Measurements from ENCODE around the gene SYTL2. TPM values are rescaled to one million over a fixed set of nuclear protein-coding genes. Genes with fewer than 3 reads are reported as not detected.
"Not testable (repeated sequence)": the region's sequence is repeated elsewhere in the genome, so short reads cannot be mapped to it uniquely, and the experiment has no call there.

The SYTL2 gene
- total RNA-seq, 2 donors from 2014 or later: 50.0 to 58.8 TPM

DNA sequence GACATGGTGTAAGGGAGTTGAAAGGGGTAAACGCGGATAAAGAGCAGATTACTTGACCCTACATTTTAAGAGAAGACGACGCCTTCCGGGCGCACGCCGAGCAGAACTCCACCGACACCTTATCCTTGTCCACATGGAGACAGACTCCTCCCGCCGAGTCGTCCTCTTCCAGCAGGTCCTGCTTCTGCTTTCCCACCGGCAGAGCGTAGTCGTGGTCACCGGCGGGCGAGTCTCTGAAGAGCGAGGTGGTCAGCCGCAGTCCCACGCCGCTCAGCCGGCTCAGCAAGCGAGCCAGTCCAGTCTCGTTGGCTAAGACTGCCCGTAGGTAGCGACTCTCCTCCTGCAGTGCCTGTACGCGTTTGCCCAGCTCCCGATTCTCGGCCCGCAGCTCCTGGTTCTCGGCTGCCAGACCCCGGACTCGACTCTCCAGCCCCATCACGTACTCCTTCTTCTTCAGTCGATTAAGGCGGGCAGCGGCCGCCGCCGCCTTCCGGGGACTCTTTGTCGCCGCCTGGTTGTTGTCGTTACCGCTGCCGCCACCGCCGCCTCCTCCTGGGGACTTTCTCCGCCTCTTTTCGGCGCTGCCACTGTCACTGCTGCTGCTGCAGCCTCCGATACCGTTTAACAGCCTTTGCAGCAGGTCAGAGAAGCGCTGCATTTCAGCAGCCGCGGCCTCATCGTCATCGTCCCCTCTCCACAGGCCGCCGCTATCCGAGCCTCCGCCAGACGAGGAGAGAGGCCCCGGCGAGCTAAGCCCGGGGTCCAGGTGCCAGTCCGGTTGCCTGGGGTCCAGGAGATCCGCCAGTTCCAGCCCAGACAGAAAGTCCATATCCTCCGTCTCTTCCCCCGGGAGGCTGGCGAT, 147.0 kb downstream of the SYTL2 start:
- Mint-ChIP-seq H3K36me3 (ENCODE audit: low read depth) (peaks cover 3% of the 10 kb centered on the region), H3K27ac (peak overlapping the region; percentile 100), H3K4me1 (peaks cover 34% of the 10 kb centered on the region), H3K27me3 (no peaks in the 10 kb centered on the region), H3K4me3 (peak overlapping the region; percentile 100)
- peak; percentile 87 for ATAC-seq
- DNase-seq: peak; percentile 81 to 88 (median 86)
- no peaks in the 10 kb centered on the region for H3K9me3 ChIP-seq (ENCODE audit: control insufficient read depth, low read length, poor library complexity, severe bottlenecking)

DNA sequence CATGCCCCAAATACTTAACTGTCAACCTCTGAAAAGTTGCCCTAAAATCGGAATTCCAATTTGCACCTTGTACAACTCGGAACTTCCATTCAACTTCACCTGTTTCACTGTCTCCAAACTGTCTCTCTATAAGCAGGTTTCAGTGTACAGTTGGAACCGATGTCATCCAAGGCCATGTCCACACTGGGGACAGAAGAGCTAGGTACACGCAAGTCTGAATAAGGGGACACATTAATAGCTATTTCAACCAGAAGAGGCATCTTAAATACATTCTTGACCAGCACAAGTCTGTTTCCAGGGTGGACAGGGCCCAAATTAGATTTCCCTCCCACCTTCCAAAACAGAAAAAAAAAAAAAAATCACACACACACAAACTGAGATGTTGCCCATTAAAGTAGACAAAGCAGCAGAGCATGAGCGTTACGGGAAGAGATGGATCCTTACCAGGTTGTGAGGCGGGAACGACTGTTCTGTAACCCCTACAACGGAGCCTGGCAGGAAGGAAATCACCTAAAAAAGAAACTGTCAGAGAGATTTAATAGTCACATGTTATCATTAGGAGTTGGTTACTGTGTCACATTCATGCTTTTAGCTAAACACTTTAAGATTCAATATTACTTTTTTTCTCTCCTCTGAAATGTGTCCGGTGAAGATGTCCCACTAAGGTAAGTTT, 147.7 kb downstream of the SYTL2 start:
- Mint-ChIP-seq H3K36me3 (ENCODE audit: low read depth) (peaks cover 3% of the 10 kb centered on the region), H3K27me3 (no peaks in the 10 kb centered on the region), H3K4me1 (peaks cover 34% of the 10 kb centered on the region), H3K27ac (peak overlapping the region; percentile 100), H3K4me3 (peak overlapping the region; percentile 100)
- DNase-seq: no peak
- no peaks in the 10 kb centered on the region for H3K9me3 ChIP-seq (ENCODE audit: control insufficient read depth, low read length, poor library complexity, severe bottlenecking)
- ATAC-seq: peak; percentile 27

DNA sequence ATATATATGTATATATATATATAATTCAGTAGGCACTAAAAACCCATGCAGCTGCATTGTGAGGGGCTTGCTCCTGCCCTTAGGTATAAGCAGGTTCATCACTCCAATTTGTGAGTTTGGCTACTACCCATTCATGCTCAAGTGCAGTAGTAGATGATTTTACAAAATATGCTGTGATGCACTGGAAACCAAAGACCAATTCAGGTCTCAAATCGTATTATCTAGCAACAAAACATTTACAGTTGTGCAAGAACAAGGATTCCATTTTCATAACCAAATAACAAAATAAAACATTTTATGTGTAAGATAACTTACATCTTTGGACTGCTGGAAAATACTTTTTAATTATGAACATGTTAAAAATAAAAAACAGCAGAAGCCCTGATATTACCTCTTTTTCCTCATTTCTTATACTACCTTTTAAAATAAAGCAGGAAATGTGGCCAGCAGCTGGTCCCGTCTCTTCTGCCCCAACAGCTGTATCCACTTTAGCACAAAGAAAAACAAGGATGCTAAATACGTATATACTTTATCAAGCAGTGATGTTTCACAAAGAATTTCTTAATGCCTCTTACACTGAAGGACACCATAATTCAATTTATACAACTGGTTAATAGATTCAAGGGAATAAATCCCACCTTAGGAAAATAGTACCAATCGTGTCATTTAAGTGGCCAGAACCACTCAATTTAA, 148.8 kb downstream of the SYTL2 start:
- peaks cover 34% of the 10 kb centered on the region for H3K4me1 Mint-ChIP-seq
- peaks cover 3% of the 10 kb centered on the region for H3K36me3 Mint-ChIP-seq (ENCODE audit: low read depth)

DNA sequence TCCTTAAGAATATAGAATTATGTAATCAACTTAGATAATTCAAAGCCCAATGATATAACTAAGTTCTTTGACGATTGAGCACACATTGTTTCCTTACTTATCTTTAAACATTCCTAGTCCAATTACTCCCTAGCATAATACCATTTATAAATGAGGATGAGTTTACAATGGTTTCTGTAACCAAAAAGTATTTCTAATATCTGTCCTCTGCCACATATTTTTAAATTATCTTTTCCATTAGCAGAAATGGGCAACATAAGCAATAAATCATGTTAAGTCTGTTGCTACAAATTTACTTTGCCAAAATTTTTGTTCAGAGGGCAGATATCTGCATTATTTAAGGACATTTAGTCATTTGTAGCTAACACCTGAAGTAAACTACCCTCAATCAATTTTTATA, 152.8 kb downstream of the SYTL2 start:
- peak overlapping the region; percentile 86 for H3K27ac Mint-ChIP-seq
- no peaks in the 10 kb centered on the region for H3K36me3 Mint-ChIP-seq (ENCODE audit: low read depth)
- no peak overlapping the region for H3K4me3 Mint-ChIP-seq
- no peaks in the 10 kb centered on the region for H3K9me3 ChIP-seq (ENCODE audit: control insufficient read depth, low read length, poor library complexity, severe bottlenecking)
- ATAC-seq (no peak), DNase-seq (no peak)
- H3K27me3 Mint-ChIP-seq: no peaks in the 10 kb centered on the region
- peaks cover 26% of the 10 kb centered on the region for H3K4me1 Mint-ChIP-seq

More for the DNA sequence above, 148.8 kb downstream of the SYTL2 start:
- ATAC-seq (no peak), DNase-seq (no peak)
- H3K4me3 Mint-ChIP-seq: peak overlapping the region; percentile 56
- no peaks in the 10 kb centered on the region for H3K9me3 ChIP-seq (ENCODE audit: control insufficient read depth, low read length, poor library complexity, severe bottlenecking)
- peak overlapping the region; percentile 100 for H3K27ac Mint-ChIP-seq
- no peaks in the 10 kb centered on the region for H3K27me3 Mint-ChIP-seq

DNA sequence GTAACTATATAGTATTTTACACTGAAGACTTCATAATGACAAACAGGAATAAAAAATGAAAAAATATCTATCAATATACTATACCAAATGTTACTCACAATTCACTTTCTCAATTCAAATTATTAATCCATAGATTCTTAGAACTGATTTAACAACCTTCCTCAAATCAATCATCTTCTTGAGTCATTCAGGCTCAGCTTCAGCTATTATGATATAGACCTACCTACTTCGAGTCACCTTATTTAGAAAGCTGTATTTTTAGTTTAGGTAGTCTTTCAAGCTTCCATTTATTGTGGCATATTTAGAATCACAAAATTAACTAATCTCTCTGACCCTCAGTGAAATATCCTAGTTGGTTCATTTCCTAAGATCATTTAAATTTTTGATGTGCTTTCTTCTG, 154.2 kb downstream of the SYTL2 start:
- H3K9me3 ChIP-seq (ENCODE audit: control insufficient read depth, low read length, poor library complexity, severe bottlenecking): no peaks in the 10 kb centered on the region
- H3K4me1 Mint-ChIP-seq: peaks cover 28% of the 10 kb centered on the region
- no peaks in the 10 kb centered on the region for H3K36me3 Mint-ChIP-seq (ENCODE audit: low read depth)
- H3K4me3 Mint-ChIP-seq: no peak overlapping the region
- peak overlapping the region; percentile 78 for H3K27ac Mint-ChIP-seq
- ATAC-seq (no peak), DNase-seq (no peak)
- no peaks in the 10 kb centered on the region for H3K27me3 Mint-ChIP-seq

DNA sequence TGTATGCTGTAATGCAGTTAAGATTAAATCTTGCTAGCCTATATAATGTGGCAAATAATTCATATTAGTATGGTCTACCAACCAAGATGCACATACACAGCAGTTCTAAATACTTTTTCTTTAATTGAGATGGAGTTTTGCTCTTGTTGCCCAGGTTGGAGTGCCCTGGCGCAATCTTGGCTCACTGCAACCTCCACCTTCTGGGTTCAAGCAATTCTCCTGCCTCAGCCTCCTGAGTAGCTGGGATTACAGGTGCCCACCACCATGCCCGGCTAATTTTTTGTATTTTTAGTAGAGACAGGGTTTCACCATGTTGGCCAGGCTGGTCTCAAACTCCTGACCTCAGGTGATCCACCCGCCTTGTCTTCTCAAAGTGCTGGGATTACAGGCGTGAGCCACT, 156.6 kb downstream of the SYTL2 start:
- peaks cover 18% of the 10 kb centered on the region for H3K4me1 Mint-ChIP-seq
- not testable (repeated sequence) for H3K9me3 ChIP-seq (ENCODE audit: control insufficient read depth, low read length, poor library complexity, severe bottlenecking); H3K27ac Mint-ChIP-seq; ATAC-seq; H3K4me3 Mint-ChIP-seq; DNase-seq; H3K36me3 Mint-ChIP-seq (ENCODE audit: low read depth); H3K27me3 Mint-ChIP-seq

DNA sequence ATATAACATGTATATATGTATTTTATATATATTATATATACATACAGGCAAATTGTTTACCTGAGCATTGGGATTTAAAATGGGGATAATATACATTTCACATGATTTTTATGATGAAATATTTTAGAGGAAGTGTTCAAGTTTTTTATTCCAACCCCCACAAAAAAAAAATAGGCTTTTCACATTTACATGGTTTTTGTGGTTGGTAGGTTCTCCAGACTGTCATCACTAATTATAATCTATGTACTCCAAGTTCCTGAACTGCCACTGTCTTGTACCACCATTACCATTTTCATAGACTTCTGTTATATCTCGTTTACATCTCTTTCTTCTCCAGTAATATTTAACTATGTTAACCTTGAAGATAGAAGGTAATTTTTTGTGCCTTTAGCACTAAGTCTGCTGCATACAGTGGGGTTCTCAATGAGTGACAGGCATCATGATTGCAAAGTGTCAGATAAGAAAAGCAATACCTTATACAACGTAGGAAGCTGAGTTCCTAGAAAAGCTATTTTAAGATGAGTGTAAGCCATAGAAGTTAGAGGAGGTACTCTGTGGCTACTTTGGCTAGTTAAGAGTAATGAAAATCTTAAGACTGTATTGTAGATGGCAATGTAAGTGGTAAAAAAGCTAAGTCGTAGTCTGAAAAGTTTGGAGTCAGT, 158.0 kb downstream of the SYTL2 start:
- Mint-ChIP-seq H3K36me3 (ENCODE audit: low read depth) (peaks cover 3% of the 10 kb centered on the region), H3K4me1 (peaks cover 23% of the 10 kb centered on the region), H3K27me3 (no peaks in the 10 kb centered on the region), H3K27ac (no peak overlapping the region), H3K4me3 (no peak overlapping the region)
- no peak for ATAC-seq
- no peaks in the 10 kb centered on the region for H3K9me3 ChIP-seq (ENCODE audit: control insufficient read depth, low read length, poor library complexity, severe bottlenecking)
- DNase-seq: no peak

DNA sequence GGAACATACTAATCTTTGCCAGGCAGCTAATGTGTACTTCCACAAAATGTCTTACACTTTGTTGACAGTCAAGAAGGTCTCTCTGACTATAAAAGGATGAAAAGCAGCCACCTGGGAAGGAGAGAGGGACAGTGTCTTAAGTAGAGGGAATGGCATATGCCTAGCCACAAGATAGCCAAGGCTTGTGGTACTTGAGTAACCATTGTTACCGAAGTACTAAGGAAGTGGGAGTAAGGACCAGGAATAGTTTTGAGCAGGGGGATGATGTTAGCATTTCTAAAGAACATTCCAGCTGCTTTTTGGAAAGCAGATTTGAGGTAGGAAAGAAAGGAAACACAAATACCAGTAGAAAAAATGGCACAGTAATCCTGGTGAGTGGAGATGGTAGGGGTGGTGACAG, 159.8 kb downstream of the SYTL2 start:
- Mint-ChIP-seq H3K27me3 (no peaks in the 10 kb centered on the region), H3K36me3 (ENCODE audit: low read depth) (peaks cover 4% of the 10 kb centered on the region), H3K4me3 (no peak overlapping the region), H3K4me1 (peaks cover 24% of the 10 kb centered on the region), H3K27ac (peak overlapping the region; percentile 41)
- no peaks in the 10 kb centered on the region for H3K9me3 ChIP-seq (ENCODE audit: control insufficient read depth, low read length, poor library complexity, severe bottlenecking)
- DNase-seq: no peak
- ATAC-seq: no peak

DNA sequence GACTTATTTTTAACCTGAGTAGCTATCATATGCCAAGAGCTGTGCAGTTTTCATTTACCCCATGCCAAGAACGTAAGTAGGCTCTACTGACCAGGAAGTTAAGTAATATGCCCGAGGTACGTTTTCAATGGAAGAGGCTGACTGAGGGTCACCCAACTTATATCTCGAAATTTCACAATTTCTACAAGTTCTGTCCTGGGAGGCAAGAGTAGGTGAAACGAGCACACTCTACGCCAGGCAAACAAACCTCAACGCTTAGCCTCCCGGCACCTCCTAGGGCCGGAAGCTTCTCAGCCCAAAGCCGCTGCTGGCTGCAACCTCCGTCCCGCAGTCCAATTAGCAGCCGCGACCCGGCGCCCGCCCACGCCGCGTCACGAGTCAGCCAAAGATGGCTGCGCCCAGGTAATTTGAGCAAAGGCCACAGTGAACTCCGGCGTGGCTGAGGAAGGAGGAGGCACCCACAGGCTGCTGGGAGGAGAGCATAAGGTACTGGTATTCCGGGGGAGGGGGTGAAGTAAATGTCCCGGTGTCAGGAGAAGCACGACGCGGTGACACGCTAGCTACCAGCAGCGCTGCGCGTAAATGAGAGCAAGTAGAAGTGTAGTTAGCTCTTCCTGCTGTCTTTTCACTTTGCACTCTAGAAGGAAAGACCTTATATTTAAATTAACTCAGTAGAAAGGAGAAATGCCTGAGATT, 163.2 kb downstream of the SYTL2 start, which contains the start of gene TMEM126A:
Gene TMEM126A, plus strand, starts transcription at position 364 of the 696 bp plus-strand sequence. CDS start 2,289 bp downstream, outside the sequence.
- ATAC-seq: peak; percentile 99
- no peaks in the 10 kb centered on the region for H3K9me3 ChIP-seq (ENCODE audit: control insufficient read depth, low read length, poor library complexity, severe bottlenecking)
- H3K36me3 Mint-ChIP-seq (ENCODE audit: low read depth): peaks cover 4% of the 10 kb centered on the region
- peak within 1 kb of the TSS; percentile 96 for H3K27ac Mint-ChIP-seq
- H3K4me3 Mint-ChIP-seq: peak within 1 kb of the TSS; percentile 97
- H3K27me3 Mint-ChIP-seq: peaks cover 10% of the 10 kb centered on the region
- H3K4me1 Mint-ChIP-seq: peaks cover 18% of the 10 kb centered on the region
- peak; percentile 80 to 87 (median 85) for DNase-seq

DNA sequence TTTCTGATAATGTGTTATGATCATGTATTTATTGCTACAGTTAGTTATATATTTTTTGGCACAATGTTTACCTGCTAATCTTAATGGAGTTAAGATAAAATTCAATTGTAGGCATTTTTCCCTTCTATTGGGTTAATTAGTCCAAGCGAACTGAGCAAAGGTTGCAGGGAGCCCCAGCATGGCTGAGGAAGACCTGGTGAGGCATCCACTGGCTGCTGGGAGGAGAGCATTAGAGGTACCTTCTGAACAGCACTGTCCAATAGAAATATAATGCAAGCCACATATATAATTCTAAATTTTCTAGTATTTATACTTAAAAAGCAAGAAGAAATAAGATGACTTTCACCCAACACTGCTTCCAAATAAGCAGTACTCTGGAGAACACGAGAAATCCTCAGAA, 163.9 kb downstream of the SYTL2 start:
- H3K27ac Mint-ChIP-seq: peak overlapping the region; percentile 96
- peaks cover 4% of the 10 kb centered on the region for H3K36me3 Mint-ChIP-seq (ENCODE audit: low read depth)
- H3K9me3 ChIP-seq (ENCODE audit: control insufficient read depth, low read length, poor library complexity, severe bottlenecking): no peaks in the 10 kb centered on the region
- H3K27me3 Mint-ChIP-seq: peaks cover 11% of the 10 kb centered on the region
- peaks cover 15% of the 10 kb centered on the region for H3K4me1 Mint-ChIP-seq
- peak overlapping the region; percentile 97 for H3K4me3 Mint-ChIP-seq
- no peak for ATAC-seq
- no peak for DNase-seq
